CD4-positive, alpha-beta T cell treated with Interferon gamma for 1 hour (primary cell): ENCODE results near the gene USP34.
A peak's percentile ranks its signal among the peaks of the same experiment; 100 is the strongest.
"Not testable (repeated sequence)": the region's sequence is repeated elsewhere in the genome, so short reads cannot be mapped to it uniquely, and the experiment has no call there.

Experiments used
- DNase-seq: peaks from one replicate; pipeline ENCODE4 v3.0.0-alpha.2; 2020

Gene USP34

GRCh38 chr2:61470965-61471904 lies at the start of gene USP34:
TSS of gene USP34 (minus strand) at chr2:61471087. CDS start at chr2:61470692, 395 bp downstream.
- DNase-seq: peak; percentile 96

GRCh38 chr2:61520261-61520660 lies 49.4 kb upstream of the USP34 start:
- DNase-seq: no peak

- DNase-seq: no peak
Observed at GRCh38 chr2:61512768-61513398, 42.0 kb upstream of the USP34 start.

GRCh38 chr2:61510674-61511671 lies 40.1 kb upstream of the USP34 start:
- no peak for DNase-seq

GRCh38 chr2:61504949-61505348 lies 34.1 kb upstream of the USP34 start:
- DNase-seq: no peak

- no peak for DNase-seq
Observed at GRCh38 chr2:61499060-61499459, 28.2 kb upstream of the USP34 start.

GRCh38 chr2:61493523-61493942 lies 22.6 kb upstream of the USP34 start:
- no peak for DNase-seq

- no peak for DNase-seq
Observed at GRCh38 chr2:61492476-61492875, 21.6 kb upstream of the USP34 start.

- no peak for DNase-seq
Observed at GRCh38 chr2:61485281-61485680, 14.4 kb upstream of the USP34 start.

GRCh38 chr2:61478086-61478485 lies 7.2 kb upstream of the USP34 start:
- DNase-seq: no peak

- not testable (repeated sequence) for DNase-seq
Observed at GRCh38 chr2:61476929-61477589, 6.2 kb upstream of the USP34 start.

- peak; percentile 7 for DNase-seq
Observed at GRCh38 chr2:61471905-61472805, 1.3 kb upstream of the USP34 start.

GRCh38 chr2:61470122-61470951 lies 550 bp downstream of the USP34 start:
- DNase-seq: peak; percentile 85

- no peak for DNase-seq
Observed at GRCh38 chr2:61469424-61470121, 1.3 kb downstream of the USP34 start.

GRCh38 chr2:61468231-61468630 lies 2.7 kb downstream of the USP34 start:
- DNase-seq: not testable (repeated sequence)

GRCh38 chr2:61465045-61465444 lies 5.8 kb downstream of the USP34 start:
- no peak for DNase-seq

- no peak for DNase-seq
Observed at GRCh38 chr2:61463769-61464475, 7.0 kb downstream of the USP34 start.

- no peak for DNase-seq
Observed at GRCh38 chr2:61461404-61461803, 9.5 kb downstream of the USP34 start.

GRCh38 chr2:61460163-61460562 lies 10.7 kb downstream of the USP34 start:
- DNase-seq: no peak
